Ureter (tissue), 1 donor: ENCODE results near the gene TNS1. TPM values are rescaled to one million over a fixed set of nuclear protein-coding genes. Genes with fewer than 3 reads are reported as not detected.

Experiments used
- DNase-seq: peaks from one replicate; pipeline ENCODE4 v3.0.0-alpha.2; 2020; ENCODE audit warnings: low spot score
- total RNA-seq: library from RNA; stranded (reverse); gene quantifications from one replicate; pipeline ENCODE4 v1.2.4, GENCODE V29; 2023
- donor health status: DM: yes; HTN: yes; CAD: no.

The TNS1 gene
- total RNA-seq, 1 donor from 2014 or later, result 581 TPM

DNA sequence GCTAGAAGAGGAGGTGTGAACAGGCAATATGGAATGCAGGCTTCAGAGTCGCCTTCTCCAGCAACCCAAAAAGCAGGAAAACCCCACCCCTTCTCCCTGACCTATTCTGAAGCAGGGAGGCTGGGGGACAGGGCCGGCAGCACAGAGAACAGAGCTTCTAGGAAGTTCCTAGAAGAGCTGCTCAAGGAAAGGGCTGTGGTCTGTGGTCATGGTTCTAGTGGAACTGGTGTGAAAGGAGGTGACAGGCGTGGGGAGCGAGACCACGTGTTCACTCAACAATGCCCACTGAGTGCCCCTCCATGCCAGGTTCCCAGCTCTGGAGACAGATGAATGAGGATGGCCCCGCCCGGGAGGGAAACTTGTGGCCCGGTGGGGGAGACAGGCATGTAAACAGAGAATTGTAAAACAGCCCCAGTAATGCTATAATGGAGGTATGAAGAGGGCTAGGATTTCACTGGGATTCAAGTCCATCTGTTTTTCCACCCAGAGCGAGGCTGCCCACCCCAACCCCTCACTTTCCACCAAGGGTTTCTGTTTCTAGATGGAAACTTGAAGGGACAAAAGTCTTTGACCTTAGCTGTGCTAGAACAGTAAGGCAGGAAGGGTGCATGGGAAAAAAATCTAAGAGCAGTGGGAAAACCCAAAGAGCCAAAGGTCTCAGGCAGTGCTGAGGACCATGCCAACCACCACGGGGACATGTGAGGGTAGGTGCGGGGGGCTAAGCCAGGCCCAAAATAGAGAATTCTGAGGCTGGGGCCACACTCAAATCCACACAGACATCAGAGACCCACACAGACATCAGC is 71.8 kb downstream of the TNS1 start:
- no peak for DNase-seq

GRCh38 chr2:217929757-217930707 is 72.8 kb downstream of the TNS1 start:
- DNase-seq, result peak; percentile 82

- DNase-seq, result no peak
Observed at GRCh38 chr2:217929272-217929671, 73.5 kb downstream of the TNS1 start.

DNA sequence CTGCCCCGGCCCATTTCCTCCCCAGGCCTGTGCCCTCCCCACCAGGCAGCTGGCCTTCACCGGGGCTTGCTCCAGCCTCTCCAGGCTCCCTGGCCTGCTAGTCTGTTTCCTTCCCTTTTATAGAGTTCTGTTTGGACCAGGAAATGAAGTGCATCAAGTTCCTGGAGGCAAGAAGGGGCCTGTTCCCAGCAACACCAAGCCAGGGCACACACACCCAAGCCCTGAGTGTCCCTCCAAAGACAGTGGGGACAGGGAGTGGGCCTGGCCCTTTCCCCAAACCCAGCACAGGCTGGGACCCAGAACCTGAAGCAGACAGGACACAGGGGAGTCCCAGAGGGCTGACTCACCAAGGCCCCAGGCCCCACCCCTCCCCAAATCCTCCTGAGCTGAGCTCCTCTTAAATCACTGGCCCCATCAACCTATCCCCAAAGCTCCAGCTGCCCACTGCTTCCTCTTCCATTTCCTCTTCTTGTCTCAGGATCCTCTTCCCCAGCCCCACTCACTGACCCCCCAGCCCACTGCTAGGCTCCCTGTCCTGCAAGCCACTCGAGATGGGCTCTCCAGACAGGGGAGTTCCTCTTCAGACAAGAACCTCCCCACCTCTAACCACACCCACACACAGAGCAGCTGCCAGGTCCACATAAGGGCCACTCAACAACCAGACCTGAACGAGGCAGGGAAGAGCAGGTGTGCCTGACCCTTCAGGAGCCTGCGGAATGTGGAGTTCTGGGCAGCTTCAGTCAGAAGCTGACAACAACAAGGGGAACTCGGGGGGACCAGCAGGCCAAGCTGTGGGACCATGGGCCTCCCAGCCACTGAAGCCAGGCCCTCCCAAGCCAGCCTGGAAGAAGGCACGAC is 74.2 kb downstream of the TNS1 start:
- DNase-seq, result no peak

DNA sequence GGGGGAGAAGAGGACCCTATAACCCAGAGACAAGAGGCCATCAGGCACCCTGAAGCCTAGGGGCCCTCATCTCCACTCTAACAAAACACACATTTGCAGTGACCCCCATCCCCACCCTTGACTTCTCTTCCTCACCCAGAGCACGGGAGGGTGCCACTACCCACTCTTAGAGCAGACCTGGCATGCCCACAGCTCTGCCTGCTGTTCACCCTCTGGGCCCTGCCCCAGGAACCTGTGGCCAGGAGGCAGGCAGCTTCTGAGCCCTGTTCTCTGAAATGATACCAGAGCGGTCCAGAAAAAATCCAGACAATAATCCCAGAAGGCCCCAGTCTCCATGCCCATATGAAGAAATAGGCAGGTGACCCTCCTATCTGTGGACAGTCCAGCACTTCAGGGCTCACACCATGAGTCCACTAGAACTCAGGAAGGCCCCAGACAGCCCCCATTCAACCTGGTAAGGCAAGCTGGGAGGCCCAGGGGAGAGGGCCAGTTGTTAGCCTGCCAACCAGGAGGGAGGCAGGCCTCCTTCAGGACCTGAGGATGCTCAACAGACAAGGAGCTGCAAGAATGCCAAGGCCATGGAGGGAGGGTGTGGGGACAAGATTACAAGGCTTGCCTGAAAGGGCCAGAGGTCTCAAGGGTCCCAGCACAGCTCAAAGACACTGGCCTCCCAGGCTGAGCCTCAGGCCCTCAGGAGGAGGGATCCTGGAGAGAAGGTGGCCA is 75.0 kb downstream of the TNS1 start:
- DNase-seq, result no peak

GRCh38 chr2:217926801-217927200 is 76.0 kb downstream of the TNS1 start:
- DNase-seq, result no peak

DNA sequence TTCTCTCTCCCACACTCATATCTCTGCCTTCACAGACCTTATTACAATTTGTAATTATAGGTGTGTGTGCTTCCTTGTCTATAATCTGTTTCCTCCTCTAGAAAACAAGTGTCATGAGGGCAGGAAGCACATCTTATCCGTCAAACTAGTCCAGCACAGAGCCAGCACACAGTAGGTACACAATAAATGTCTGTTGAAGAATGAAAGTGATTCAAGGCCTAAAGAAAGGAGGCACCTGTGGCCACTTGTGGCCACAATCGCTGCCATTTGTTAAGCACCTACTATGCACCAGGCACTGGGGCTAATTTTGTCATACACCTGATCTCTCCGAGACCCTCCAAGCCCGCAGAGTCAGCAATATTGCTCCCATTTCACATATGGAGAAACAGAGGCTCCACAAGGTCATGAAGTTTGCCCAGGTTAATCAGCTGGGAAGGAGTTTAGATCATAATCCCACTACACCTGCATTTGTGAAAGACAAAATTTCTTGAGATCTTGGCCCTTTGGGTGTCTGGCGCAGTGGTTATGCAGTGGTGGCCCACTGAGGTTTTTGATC is 78.4 kb downstream of the TNS1 start:
- DNase-seq, result no peak

DNA sequence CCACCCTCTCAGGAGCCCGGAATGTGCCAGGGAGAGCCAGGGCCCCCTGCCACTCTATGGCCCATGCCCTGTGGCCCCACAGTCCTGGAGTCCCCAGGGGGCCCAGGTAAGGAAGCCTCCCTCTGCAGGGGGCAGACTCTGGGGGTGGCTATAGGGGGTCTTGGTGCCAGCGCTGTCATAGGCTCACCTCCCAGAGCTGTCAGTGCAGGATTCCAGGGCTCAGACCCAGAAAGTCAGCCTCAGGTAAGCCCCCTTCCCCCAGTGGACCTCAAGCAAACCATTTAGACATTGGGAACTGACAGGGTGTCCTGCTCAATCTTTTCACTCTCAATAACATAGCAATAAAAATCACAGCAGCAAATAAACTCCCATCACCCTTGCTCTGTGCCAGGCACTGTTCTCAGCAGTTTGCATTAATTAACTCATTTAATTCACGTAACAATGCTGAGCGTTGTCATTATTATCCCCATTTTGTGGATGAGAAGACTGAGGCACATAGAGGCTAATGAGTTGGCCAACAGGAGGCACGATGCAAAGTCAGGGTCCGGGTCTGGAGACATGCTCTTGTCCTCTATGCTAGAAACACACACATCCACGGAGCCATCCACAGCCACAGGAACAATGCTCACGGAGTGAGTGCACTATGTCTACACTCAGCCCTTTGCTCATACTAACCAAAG is 79.6 kb downstream of the TNS1 start:
- no peak for DNase-seq

DNA sequence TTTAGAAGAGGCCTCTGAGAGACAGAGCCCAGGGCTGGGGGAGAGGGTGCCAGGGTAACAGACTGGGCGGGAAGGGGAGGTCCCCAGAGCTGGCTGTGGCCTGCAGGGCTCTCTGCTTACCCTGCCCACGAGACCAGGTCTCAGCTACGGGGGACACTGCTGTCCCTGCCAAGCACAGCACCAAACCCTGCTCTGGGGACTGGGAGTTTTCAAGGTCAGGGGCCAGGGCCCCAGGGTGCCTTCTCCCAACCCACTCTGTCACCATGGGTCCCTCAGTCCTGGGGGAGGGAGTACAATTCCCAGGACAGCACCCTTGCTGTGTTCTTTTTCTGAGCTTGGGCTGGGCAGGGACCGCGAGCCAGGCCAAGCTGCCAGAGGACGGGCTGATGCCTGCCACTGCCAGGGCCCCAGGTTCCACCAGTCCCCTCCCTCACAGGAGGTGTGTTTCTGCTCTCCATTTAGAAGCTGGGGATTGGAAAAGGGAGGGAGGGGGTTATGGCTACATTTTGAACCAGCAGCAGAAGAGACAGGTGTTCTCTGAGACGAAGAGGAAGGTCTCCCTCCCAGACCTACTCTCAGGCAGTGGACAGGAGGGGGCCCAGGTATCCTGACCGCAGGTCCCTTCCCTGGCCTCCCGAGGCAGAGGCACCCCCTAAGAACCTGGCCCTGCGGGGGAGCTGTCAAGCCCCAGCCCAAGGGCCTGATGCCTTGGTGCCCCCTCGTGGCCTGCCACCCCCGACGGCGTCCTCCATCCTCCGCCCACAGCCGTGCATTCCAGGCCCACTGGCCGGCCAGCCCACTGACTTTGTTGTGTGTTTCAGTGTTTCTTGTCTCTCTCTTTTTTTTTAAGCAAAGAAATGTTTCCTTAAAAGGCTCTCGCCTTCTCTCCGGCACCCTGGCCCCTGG is 80.4 kb downstream of the TNS1 start:
- DNase-seq, result no peak

GRCh38 chr2:217920879-217921603 is 81.8 kb downstream of the TNS1 start:
- DNase-seq, result no peak

DNA sequence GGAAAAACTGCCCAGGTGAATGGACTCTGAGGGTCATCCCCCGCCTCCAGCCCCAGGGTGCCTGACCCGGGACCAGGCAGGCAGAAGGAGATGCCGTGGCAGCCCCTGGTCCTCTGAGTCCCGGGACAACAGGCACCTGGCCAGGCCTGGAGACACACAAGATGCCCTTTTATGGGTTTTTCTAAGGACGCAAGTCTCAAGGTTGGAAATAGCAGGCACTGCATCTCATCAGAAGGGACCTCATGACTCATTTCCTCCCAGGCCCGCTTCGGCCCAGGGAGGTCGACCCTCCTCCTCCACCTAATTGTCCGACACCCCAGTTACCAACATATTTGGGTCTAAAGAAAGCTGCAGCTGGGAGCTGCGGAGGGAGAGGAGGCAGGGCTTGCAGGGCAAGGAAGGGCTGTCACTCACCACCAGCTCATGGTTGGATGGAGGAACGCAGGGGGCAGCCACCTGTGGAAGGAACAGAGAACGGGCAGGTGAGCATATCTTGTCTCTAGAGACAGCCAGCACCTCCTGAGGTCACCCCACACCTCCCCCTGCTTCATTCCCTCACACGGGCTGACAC is 82.9 kb downstream of the TNS1 start:
- DNase-seq, result no peak

- DNase-seq, result no peak
Observed at GRCh38 chr2:217919204-217919603, 83.6 kb downstream of the TNS1 start.

GRCh38 chr2:217918308-217919024 is 84.3 kb downstream of the TNS1 start:
- DNase-seq, result no peak

GRCh38 chr2:217916504-217917254 is 86.1 kb downstream of the TNS1 start:
- DNase-seq, result no peak

DNA sequence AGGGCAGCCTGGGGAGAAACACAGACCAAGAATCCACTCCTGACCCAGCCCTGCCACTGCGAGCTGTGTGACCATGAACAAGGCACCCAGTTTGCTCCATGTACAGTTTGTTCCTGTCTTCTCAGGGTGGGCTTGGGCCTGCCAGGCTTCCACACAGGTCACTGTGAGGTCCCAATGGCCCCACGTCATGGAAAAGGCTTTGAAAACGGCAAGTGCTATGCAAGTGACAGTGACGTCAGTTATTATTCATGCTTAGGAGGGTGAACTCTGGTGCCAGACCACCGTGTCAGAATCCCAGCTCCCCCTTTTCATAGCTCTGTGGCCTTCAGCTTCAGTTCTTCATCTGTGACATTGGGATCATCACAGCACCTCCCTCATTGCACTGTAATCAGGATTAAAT is 87.1 kb downstream of the TNS1 start:
- no peak for DNase-seq

GRCh38 chr2:217914878-217915277 is 87.9 kb downstream of the TNS1 start:
- DNase-seq, result no peak

- DNase-seq, result no peak
Observed at GRCh38 chr2:217914078-217914477, 88.7 kb downstream of the TNS1 start.
